ENCODE measurements around the gene COASY.

Gene COASY

GRCh38 chr17:42609814-42610801 is 48.2 kb downstream of the COASY start:
- peak in 12 of 56 donors; percentile 16 to 69 (median 42) for DNase-seq

- DNase-seq = no peak
Measured at GRCh38 chr17:42612013-42612412, 50.1 kb downstream of the COASY start.

GRCh38 chr17:42613699-42614295 is 51.8 kb downstream of the COASY start:
- DNase-seq = no peak
